Measurements from ENCODE around the gene EFCAB7. TPM values are rescaled to one million over a fixed set of nuclear protein-coding genes. Genes with fewer than 3 reads are reported as not detected.

The EFCAB7 gene
- total and polyA plus RNA-seq, 2 experiments from 2014 or later, result 4.2 to 4.9 TPM

DNA sequence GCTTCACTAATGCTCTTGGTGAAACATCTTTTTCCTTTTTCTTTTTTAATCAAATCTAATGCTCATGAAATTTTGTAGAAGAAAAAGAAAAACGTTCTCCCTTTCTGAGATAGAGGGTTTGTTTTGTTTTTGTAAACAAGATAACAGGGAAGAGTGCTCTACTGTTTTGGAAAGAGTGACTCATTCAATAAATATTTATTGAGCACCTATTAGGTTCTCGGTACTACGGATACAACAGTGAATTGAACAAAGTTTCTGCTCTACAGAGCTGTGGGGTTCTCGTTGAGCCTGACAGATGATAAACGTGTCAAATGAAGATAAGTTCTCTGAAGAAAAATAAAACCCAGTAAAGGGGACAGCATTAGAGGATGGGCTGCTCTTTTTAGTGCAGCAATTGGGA lies 76.9 kb downstream of the EFCAB7 start:
- Mint-ChIP-seq H3K4me3 (no peak overlapping the region), H3K36me3 (ENCODE audit: low read depth) (no peaks in the 10 kb centered on the region), H3K4me1 (peaks cover 16% of the 10 kb centered on the region), H3K27me3 (ENCODE audit: insufficient read depth, low read depth, poor library complexity) (no peaks in the 10 kb centered on the region), H3K9me3 (no peaks in the 10 kb centered on the region), H3K27ac (no peak overlapping the region)
- ATAC-seq (no peak), DNase-seq (ENCODE audit: low spot score) (no peak)
- no peak overlapping the region for H3K4me2 ChIP-seq
- peaks cover 6% of the 10 kb centered on the region for H3K9me2 ChIP-seq (ENCODE audit: insufficient read depth)
- no peaks in the 10 kb centered on the region for H3F3A ChIP-seq (replicated peaks; ENCODE audit: low read depth)
- peaks cover 9% of the 10 kb centered on the region for H4K20me1 ChIP-seq (replicated peaks; ENCODE audit: insufficient read depth)
- H2AFZ ChIP-seq, result no peak overlapping the region
- no peaks in the 10 kb centered on the region for H3K36me3 ChIP-seq (ENCODE audit: insufficient read depth)
- H3K27me3 ChIP-seq (ENCODE audit: insufficient read depth), result no peaks in the 10 kb centered on the region
- H3K79me2 ChIP-seq (replicated peaks; ENCODE audit: insufficient read depth), result peaks cover 5% of the 10 kb centered on the region
- TF ChIP-seq, protein P1, sequence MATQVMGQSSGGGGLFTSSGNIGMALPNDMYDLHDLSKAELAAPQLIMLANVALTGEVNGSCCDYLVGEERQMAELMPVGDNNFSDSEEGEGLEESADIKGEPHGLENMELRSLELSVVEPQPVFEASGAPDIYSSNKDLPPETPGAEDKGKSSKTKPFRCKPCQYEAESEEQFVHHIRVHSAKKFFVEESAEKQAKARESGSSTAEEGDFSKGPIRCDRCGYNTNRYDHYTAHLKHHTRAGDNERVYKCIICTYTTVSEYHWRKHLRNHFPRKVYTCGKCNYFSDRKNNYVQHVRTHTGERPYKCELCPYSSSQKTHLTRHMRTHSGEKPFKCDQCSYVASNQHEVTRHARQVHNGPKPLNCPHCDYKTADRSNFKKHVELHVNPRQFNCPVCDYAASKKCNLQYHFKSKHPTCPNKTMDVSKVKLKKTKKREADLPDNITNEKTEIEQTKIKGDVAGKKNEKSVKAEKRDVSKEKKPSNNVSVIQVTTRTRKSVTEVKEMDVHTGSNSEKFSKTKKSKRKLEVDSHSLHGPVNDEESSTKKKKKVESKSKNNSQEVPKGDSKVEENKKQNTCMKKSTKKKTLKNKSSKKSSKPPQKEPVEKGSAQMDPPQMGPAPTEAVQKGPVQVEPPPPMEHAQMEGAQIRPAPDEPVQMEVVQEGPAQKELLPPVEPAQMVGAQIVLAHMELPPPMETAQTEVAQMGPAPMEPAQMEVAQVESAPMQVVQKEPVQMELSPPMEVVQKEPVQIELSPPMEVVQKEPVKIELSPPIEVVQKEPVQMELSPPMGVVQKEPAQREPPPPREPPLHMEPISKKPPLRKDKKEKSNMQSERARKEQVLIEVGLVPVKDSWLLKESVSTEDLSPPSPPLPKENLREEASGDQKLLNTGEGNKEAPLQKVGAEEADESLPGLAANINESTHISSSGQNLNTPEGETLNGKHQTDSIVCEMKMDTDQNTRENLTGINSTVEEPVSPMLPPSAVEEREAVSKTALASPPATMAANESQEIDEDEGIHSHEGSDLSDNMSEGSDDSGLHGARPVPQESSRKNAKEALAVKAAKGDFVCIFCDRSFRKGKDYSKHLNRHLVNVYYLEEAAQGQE (IDR thresholded peaks at IDR 0.05; ENCODE audit: unreplicated experiment), result no peak
- TF ChIP-seq EZH2 (IDR thresholded peaks at IDR 0.05; ENCODE audit: low read depth, unreplicated experiment) (no peak), CREB1 (CRISPR knock-in tag; IDR thresholded peaks at IDR 0.05; ENCODE audit: low read depth) (no peak), JUNB (IDR thresholded peaks at IDR 0.05; ENCODE audit: unreplicated experiment) (no peak), NANOG (IDR thresholded peaks at IDR 0.05; ENCODE audit: borderline replicate concordance) (no peak), ZNF331 (CRISPR knock-in tag; IDR thresholded peaks at IDR 0.05; ENCODE audit: low read depth) (no peak)
- TF ChIP-seq, protein P2, sequence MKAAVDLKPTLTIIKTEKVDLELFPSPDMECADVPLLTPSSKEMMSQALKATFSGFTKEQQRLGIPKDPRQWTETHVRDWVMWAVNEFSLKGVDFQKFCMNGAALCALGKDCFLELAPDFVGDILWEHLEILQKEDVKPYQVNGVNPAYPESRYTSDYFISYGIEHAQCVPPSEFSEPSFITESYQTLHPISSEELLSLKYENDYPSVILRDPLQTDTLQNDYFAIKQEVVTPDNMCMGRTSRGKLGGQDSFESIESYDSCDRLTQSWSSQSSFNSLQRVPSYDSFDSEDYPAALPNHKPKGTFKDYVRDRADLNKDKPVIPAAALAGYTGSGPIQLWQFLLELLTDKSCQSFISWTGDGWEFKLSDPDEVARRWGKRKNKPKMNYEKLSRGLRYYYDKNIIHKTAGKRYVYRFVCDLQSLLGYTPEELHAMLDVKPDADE (IDR thresholded peaks at IDR 0.05), result no peak
- TF ChIP-seq, protein P3, sequence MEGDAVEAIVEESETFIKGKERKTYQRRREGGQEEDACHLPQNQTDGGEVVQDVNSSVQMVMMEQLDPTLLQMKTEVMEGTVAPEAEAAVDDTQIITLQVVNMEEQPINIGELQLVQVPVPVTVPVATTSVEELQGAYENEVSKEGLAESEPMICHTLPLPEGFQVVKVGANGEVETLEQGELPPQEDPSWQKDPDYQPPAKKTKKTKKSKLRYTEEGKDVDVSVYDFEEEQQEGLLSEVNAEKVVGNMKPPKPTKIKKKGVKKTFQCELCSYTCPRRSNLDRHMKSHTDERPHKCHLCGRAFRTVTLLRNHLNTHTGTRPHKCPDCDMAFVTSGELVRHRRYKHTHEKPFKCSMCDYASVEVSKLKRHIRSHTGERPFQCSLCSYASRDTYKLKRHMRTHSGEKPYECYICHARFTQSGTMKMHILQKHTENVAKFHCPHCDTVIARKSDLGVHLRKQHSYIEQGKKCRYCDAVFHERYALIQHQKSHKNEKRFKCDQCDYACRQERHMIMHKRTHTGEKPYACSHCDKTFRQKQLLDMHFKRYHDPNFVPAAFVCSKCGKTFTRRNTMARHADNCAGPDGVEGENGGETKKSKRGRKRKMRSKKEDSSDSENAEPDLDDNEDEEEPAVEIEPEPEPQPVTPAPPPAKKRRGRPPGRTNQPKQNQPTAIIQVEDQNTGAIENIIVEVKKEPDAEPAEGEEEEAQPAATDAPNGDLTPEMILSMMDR (conservative IDR thresholded peaks at IDR 0.05; ENCODE audit: low read depth in 2 of 2), result no peak
- no peak overlapping the region for H3K4me3 ChIP-seq
- no peak overlapping the region for H3K27ac ChIP-seq (ENCODE audit: low read depth)
- peaks cover 7% of the 10 kb centered on the region; the same call in 1 of the 2 replicates for H3K4me1 ChIP-seq (ENCODE audit: insufficient read depth)

DNA sequence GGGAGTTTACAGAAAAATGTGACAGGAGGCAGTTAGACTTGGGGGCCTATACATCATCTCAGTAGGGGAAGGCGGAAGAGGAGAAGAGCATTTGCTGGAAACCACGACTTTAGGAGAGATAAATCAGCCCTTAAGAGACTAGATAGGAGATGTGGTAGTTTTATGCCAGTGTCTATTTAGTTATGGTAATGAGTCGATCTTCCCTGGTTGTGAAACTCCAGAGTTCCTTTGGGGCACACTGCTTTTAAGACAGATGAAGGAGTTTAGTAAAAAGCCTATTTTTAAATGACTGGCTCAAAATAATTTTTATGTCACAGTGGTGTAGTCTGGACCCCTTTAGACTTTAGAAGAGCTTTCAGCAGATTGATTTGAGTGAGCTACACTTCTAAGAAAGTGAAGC lies 77.7 kb downstream of the EFCAB7 start:
- Histone ChIP-seq H3K4me3 (no peak overlapping the region), H3K9me2 (ENCODE audit: insufficient read depth) (peaks cover 6% of the 10 kb centered on the region), H3K4me2 (no peak overlapping the region), H3K79me2 (replicated peaks; ENCODE audit: insufficient read depth) (peaks cover 4% of the 10 kb centered on the region), H3K27me3 (ENCODE audit: insufficient read depth) (no peaks in the 10 kb centered on the region), H4K20me1 (replicated peaks; ENCODE audit: insufficient read depth) (peaks cover 9% of the 10 kb centered on the region), H3F3A (replicated peaks; ENCODE audit: low read depth) (no peaks in the 10 kb centered on the region), H2AFZ (no peak overlapping the region), H3K27ac (ENCODE audit: low read depth) (no peak overlapping the region), H3K4me1 (ENCODE audit: insufficient read depth) (peaks cover 7% of the 10 kb centered on the region; the same call in 1 of the 2 replicates), H3K36me3 (ENCODE audit: insufficient read depth) (no peaks in the 10 kb centered on the region)
- TF ChIP-seq, protein P2 (IDR thresholded peaks at IDR 0.05), result no peak
- ATAC-seq (no peak), DNase-seq (ENCODE audit: low spot score) (no peak)
- H3K9me3 Mint-ChIP-seq, result no peaks in the 10 kb centered on the region
- no peaks in the 10 kb centered on the region for H3K36me3 Mint-ChIP-seq (ENCODE audit: low read depth)
- H3K4me3 Mint-ChIP-seq, result no peak overlapping the region
- no peaks in the 10 kb centered on the region for H3K27me3 Mint-ChIP-seq (ENCODE audit: insufficient read depth, low read depth, poor library complexity)
- peaks cover 16% of the 10 kb centered on the region for H3K4me1 Mint-ChIP-seq
- no peak overlapping the region for H3K27ac Mint-ChIP-seq

All from GM23338 (cell line).